ENCODE results near the gene TNFRSF25. TPM values are rescaled to one million over a fixed set of nuclear protein-coding genes. Genes with fewer than 3 reads are reported as not detected.
"Not testable (repeated sequence)": the region's sequence is repeated elsewhere in the genome, so short reads cannot be mapped to it uniquely, and the experiment has no call there.

The TNFRSF25 gene
- total RNA-seq, 1 experiment from 2014 or later, result 1.2 TPM

DNA sequence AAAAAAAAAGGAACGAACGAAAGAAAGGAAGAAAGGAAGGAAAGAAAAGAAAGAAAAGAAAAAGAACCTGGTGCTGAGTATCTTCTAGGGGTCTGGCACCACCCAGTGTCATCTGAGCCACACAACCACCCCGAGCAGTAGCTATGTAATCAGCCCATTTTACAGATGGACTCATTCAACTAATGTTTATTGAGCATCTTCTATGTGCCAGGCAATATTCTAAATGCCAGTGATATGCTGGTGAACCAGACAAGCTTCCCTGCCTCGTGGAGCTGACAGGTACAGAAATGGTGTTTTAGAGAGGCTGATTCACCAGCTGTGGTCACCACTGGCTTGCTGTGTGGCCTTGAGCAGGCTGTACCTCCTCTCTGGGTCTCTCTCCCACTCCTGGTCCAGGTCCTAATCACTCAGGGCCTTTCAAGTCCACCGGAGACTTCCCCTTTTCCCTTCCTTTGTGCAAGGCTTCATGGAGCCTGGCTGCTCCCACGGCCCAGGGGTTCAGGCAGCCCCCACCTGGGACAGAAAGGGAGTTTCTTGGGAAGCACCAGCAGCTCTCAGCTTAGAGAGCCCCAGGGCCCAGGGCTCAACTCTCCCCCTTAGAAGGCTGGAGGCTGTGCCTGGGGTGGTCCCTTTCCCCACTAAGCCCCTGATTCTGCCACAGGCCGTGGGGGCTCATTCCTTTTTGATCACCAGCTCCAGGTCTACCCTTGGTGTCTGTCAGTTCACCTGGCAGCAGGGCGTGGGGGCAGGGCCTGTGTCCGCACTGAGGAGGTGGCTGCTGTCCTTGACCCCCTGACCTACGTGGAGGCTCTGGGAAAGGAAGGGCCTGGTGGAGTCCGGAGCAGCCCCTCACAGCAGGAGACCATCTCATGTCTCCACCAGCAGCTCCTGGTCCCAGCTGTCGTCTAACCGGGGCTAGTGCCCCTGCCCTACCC lies 34.1 kb downstream of the TNFRSF25 start:
- DNase-seq (ENCODE audit: low read depth, low spot score); in situ Hi-C loops (cut with HindIII; ENCODE audit: low pct_unique_long_range_greater_than_20kb, low sequenced_read_pairs): not testable (repeated sequence)

GRCh38 chr1:6429660-6430411 lies 36.1 kb downstream of the TNFRSF25 start:
- in situ Hi-C loops (cut with HindIII; ENCODE audit: low pct_unique_long_range_greater_than_20kb, low sequenced_read_pairs); DNase-seq (ENCODE audit: low read depth, low spot score): not testable (repeated sequence)

GRCh38 chr1:6428453-6428852 lies 37.5 kb downstream of the TNFRSF25 start:
- DNase-seq (ENCODE audit: low read depth, low spot score); in situ Hi-C loops (cut with HindIII; ENCODE audit: low pct_unique_long_range_greater_than_20kb, low sequenced_read_pairs): not testable (repeated sequence)

- no peak for DNase-seq (ENCODE audit: low read depth, low spot score)
- in situ Hi-C loops (cut with HindIII; ENCODE audit: low pct_unique_long_range_greater_than_20kb, low sequenced_read_pairs), result no loop called here
These were observed 38.3 kb downstream of the TNFRSF25 start for GRCh38 chr1:6427441-6428390.

DNA sequence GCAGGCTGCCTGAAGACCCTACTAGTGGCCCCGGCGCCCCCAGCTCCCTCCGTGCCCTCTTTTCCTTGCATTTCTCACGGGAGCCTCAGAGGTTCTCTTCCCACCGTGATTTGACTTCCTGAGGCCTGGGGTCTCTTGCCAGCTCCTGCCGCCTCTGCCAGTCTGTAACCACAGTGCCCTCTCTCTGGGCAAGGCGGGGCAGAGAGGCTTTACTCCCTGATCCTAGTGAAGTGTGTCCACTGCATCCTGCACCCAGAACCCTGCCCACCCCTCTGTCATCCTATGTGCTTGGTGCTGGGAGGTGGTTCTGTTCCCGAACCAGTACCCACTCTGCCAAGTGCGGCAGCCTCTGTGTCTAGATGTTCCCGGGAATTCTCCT lies 39.0 kb downstream of the TNFRSF25 start:
- in situ Hi-C loops (cut with HindIII; ENCODE audit: low pct_unique_long_range_greater_than_20kb, low sequenced_read_pairs), result no loop called here
- no peak for DNase-seq (ENCODE audit: low read depth, low spot score)

DNA sequence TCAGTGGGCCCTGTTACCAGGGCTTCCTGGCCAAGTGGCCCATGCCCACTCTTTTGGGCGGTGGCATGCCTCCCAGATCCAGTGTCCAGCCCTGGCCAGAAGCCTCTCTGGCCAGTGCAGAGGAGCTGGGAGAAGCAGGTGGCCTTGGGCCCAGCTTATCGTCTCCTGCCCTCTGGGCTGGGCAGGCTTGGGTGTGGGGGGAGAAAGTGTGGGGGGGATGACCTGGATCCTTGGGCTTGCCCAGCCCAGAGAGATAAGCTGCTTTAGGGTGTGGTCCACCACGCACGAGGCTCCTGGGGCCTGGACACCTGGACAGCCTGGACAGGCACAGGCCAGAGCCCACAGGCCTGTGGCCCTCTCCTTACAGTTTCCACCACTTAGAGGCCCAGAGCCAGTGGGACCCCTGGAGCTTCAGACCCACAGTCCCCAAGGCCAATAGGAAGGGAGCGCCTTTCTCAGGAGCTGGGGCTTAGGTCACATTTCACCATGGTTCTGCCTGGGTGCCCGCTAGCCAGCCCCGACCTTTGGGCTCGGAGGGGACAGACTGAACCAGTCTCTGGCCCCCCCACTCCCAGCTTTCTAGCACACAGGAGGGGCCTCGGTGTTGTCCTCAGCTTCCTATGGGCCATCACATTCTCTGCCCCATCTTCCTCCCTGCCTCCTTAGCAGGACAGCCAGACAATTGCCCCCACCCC lies 39.5 kb downstream of the TNFRSF25 start:
- in situ Hi-C loops (cut with HindIII; ENCODE audit: low pct_unique_long_range_greater_than_20kb, low sequenced_read_pairs), result no loop called here
- no peak for DNase-seq (ENCODE audit: low read depth, low spot score)

GRCh38 chr1:6425658-6426057 lies 40.3 kb downstream of the TNFRSF25 start:
- in situ Hi-C loops (cut with HindIII; ENCODE audit: low pct_unique_long_range_greater_than_20kb, low sequenced_read_pairs), result no loop called here
- DNase-seq (ENCODE audit: low read depth, low spot score), result no peak

DNA sequence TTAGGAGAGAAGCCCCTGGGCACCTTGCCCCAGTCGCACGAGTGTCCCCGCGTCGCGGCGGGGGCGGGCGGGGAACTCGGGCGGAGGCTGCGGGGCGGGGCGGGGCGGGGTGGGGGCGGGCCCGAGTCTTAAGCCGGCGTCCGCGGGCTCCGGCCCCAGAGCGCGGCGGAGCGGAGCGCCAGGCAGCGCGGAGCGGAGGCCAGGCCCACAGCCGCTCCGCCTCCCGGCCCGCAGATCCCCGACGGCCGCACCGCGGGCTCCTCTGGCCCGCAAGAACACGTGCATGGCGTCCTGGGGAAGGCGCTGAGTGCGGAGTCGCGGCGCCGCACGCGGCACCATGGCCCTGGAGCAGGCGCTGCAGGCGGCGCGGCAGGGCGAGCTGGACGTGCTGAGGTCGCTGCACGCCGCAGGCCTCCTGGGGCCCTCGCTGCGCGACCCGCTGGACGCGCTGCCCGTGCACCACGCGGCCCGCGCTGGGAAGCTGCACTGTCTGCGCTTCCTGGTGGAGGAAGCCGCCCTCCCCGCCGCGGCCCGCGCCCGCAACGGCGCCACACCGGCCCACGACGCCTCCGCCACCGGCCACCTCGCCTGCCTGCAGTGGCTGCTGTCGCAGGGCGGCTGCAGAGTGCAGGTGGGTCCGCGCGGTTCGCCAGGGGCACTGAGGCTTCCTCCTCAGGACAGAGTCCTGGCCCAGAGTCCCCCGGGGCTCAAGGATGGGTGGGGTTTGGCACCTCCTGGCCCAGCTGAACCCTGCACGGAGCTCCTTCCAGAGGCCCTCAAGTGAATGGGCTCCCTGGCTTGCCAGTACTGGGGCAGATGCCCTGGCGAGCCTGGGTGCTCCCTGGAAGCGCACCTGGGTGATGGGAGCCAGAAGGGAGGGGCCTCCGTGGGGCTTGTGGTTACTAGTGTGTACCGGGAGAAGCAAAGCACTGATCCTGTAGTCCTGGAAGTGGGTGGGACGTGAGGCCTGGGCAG lies 41.1 kb downstream of the TNFRSF25 start, which contains the start of gene ESPN:
Gene ESPN (plus strand): TSS at position 158 of the 975 bp plus-strand sequence. CDS start 180 bp downstream, at position 338.
- in situ Hi-C loops (cut with HindIII; ENCODE audit: low pct_unique_long_range_greater_than_20kb, low sequenced_read_pairs), result no loop called here
- no peak for DNase-seq (ENCODE audit: low read depth, low spot score)

- in situ Hi-C loops (cut with HindIII; ENCODE audit: low pct_unique_long_range_greater_than_20kb, low sequenced_read_pairs), result no loop called here
- no peak for DNase-seq (ENCODE audit: low read depth, low spot score)
These were observed 41.9 kb downstream of the TNFRSF25 start for GRCh38 chr1:6424000-6424565.

- in situ Hi-C loops (cut with HindIII; ENCODE audit: low pct_unique_long_range_greater_than_20kb, low sequenced_read_pairs), result no loop called here
These were observed 42.5 kb downstream of the TNFRSF25 start for GRCh38 chr1:6423321-6423999.

GRCh38 chr1:6421266-6421665 lies 44.7 kb downstream of the TNFRSF25 start:
- DNase-seq (ENCODE audit: low read depth, low spot score), result no peak
- in situ Hi-C loops (cut with HindIII; ENCODE audit: low pct_unique_long_range_greater_than_20kb, low sequenced_read_pairs), result no loop called here

More at GRCh38 chr1:6423321-6423999, 42.5 kb downstream of the TNFRSF25 start:
- DNase-seq (ENCODE audit: low read depth, low spot score), result peak; percentile 45

DNA sequence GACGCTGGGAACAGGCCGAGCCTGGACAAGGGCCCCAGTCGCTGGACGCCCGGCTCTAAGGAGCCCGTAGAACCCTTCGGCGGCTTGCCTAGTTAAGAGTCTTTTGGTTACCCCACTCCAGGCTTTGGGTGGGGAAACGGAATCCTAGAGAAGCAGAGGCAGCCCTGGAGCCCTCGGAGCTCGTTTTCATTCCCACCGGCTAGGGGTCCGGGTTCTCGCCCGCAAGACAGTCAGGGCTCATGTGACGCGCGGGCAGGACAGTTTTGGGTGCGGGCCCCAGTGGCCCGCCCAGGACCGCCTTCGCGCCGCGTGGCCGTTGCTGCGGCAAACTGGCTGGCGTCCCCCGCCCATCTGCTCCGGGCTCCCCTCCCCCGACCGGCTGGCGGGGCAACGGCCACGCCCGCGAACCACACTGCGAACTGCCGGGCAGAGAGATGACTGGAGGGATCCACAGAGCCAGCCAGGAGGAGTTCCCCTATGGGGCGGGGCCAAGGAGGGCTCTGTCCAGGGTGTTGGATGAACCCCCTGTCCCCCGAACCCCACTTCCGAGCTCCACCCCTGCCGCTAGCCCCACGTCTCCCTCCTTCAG lies 45.4 kb downstream of the TNFRSF25 start:
- no peak for DNase-seq (ENCODE audit: low read depth, low spot score)
- in situ Hi-C loops (cut with HindIII; ENCODE audit: low pct_unique_long_range_greater_than_20kb, low sequenced_read_pairs), result no loop called here

DNA sequence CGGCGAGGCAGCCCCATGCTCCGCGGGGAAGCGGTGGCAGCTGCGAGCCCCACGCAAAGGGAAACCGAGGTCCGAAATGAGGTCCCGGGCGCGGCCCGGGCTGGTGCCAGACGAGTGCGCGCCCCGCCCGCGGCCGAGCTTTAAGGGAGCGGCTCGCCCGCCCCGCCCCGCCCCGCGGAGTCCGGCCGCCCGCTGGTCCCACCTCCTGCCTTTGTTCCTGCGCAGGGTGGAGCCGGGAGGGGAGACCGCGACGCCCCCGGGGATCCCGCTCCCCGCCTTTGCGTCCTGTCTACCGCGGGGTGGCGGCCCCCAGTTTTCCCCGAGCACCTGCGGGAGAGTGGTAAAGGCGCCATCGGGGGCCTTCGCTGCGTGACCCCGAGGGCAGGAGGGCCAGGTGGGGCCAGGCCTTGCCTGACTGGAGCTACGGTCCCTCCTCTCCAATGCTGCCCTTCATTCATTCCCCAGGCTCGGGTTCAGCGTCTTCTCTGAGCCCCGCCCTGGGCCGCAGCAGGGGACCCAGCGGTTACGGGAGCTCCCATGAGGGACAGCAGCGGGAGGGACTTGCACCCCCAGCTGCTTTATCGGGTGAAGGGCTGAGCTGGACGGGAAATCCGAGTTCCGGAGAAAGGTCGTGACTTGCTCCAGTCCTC lies 46.0 kb downstream of the TNFRSF25 start, which contains the start of gene HES2:
Gene HES2 (minus strand): TSS at position 116 of the 650 bp plus-strand sequence. CDS start 99 bp downstream, at position 17.
- in situ Hi-C loops (cut with HindIII; ENCODE audit: low pct_unique_long_range_greater_than_20kb, low sequenced_read_pairs), result no loop called here
- DNase-seq (ENCODE audit: low read depth, low spot score), result no peak

DNA sequence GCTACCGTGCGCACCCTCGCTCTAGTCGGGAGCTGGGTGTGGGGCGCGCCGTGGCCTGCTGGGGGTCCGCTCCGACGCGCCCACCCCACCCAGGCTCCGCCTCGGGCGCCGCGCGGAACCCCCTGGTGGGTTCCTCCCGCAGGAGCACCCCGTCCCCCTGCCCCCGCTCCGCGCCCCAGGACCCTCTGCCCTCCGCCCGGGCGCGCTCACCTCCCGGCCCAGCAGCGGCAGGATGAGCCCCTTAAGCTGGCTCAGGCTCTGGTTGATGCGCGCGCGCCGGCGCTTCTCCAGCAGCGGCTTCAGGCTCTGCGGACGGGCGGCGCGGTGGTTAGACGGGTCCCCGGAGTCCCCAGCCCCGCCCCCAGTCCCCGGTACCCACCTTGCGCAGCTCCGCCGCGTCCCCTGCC lies 46.6 kb downstream of the TNFRSF25 start:
- in situ Hi-C loops (cut with HindIII; ENCODE audit: low pct_unique_long_range_greater_than_20kb, low sequenced_read_pairs), result no loop called here
- DNase-seq (ENCODE audit: low read depth, low spot score), result no peak
